MM.1S (cell line): Measurements from ENCODE around the gene TRIM29.

Experiments
- EZH2 ChIP-seq: fragments of 300-600 bp; sonication (generic); optimal IDR thresholded peaks from 2 replicates; pipeline ENCODE3; 2017; ENCODE audit warnings: low read depth, mild to moderate bottlenecking, antibody characterized with exemption, low read length, mixed read lengths
- EZH2phosphoT487 ChIP-seq: fragments of 300-600 bp; sonication (generic); IDR thresholded peaks from 2 replicates; pipeline ENCODE4 v1.6.1; 2018; ENCODE audit warnings: antibody characterized with exemption, low read length
- TF ChIP-seq, protein P1 (sequence below): fragments of 300-600 bp; sonication (generic); IDR thresholded peaks from 2 replicates; pipeline ENCODE4 v1.5.1; 2016; ENCODE audit warnings: antibody characterized with exemption, low read length, mixed read lengths

DNA sequence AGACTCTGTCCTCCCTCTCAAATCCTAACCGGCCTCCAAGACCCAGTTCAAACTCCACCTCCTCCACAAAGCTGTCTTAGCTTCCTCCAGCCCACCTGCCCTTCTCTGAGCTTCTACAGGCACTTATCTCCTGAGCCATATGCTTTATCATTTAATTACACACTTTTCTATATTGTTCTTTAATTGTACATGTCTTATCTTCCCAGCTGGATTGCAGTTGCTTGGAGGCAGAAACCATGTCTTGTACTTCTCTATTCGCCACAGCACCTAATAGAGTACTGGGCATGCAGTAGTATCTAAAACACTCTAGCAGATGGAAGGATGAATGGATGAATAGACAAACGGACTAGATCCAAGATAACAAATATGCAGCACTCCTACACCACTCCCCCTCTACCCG, 11.3 kb downstream of the TRIM29 start:
- TF ChIP-seq, protein P1, sequence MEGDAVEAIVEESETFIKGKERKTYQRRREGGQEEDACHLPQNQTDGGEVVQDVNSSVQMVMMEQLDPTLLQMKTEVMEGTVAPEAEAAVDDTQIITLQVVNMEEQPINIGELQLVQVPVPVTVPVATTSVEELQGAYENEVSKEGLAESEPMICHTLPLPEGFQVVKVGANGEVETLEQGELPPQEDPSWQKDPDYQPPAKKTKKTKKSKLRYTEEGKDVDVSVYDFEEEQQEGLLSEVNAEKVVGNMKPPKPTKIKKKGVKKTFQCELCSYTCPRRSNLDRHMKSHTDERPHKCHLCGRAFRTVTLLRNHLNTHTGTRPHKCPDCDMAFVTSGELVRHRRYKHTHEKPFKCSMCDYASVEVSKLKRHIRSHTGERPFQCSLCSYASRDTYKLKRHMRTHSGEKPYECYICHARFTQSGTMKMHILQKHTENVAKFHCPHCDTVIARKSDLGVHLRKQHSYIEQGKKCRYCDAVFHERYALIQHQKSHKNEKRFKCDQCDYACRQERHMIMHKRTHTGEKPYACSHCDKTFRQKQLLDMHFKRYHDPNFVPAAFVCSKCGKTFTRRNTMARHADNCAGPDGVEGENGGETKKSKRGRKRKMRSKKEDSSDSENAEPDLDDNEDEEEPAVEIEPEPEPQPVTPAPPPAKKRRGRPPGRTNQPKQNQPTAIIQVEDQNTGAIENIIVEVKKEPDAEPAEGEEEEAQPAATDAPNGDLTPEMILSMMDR, result no peak
- TF ChIP-seq EZH2phosphoT487 (no peak), EZH2 (no peak)
